ENCODE measurements around the gene NLRC5. TPM values are rescaled to one million over a fixed set of nuclear protein-coding genes. Genes with fewer than 3 reads are reported as not detected.

NLRC5 gene
- total and polyA plus RNA-seq, 9 of the 15 experiments (the other 6 are each of a cell fraction or from before 2014, with no cell fraction given) = 0.59 to 0.71 TPM; not detected in 7

DNA sequence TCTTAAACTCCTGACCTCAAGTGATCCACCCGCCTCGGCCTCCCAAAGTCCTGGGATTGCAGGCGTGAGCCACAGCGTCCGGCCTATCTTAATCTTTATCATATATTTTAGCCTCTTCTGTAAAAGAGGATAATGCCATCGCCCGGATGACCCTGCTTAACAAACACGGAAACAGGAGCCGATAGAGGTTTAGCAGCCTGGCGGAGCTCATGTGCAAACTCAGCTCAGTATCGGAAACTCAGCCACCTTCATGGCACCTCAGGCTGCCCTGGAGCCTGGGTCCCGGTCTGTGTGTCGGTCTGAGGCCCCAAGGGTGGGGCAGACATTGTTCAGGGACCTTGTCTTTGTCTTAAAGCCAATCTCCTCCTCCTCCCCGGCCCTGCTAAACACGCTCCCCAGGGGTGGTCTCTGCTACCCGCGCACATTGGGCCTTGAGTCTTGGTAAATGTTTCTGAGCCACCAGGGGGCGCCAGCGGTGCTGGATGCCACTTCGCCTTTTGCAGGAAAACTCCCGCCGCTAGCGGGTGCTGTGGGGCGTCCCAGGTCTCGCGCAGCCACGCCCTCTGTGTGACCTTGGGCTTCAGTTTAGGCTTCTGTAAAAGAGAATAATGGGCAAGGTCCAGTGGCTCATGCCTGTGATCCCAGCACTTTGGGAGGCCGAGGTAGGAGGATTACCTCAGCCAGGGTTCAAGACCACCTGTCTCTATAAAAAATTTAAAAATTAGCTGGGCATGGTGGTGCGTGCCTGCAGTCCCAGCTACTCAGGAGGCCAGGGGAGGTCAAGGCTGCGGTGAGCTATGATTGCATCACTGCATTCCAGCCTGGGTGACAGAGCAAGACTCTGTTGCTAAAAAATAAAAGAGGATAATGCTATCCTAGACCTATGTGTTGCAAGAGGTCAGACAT lies 24.9 kb upstream of the NLRC5 start (continued):
- no peak for TF ChIP-seq ATF1 (CRISPR knock-in tag; IDR thresholded peaks at IDR 0.05)
- TF ChIP-seq ATF1 (tag; IDR thresholded peaks at IDR 0.05) = peak; percentile 40; the same call in 1 of the 2 replicates
- TF ChIP-seq NCOA6 (IDR thresholded peaks at IDR 0.05) = no peak; the same call in 1 of the 2 replicates
- no peak for TF ChIP-seq HNRNPLL (IDR thresholded peaks at IDR 0.05; ENCODE audit: low read depth, low read length, poor library complexity, severe bottlenecking)
- TF ChIP-seq MED1 (CRISPR knock-in tag; IDR thresholded peaks at IDR 0.05; ENCODE audit: borderline replicate concordance) = no peak
- TF ChIP-seq HIVEP1 (CRISPR knock-in tag; IDR thresholded peaks at IDR 0.05) = no peak
- TF ChIP-seq RBFOX2 (IDR thresholded peaks at IDR 0.05; ENCODE audit: low read depth, low read length) = no peak
- TF ChIP-seq ZKSCAN1 (IDR thresholded peaks at IDR 0.05; ENCODE audit: low read depth, low read length) = 0 out of 2 replicates have a peak, but pooled peaks have one; percentile 34
- TF ChIP-seq MAFK (IDR thresholded peaks at IDR 0.05; ENCODE audit: low read length) = no peak
- no peak for TF ChIP-seq ZNF175 (CRISPR knock-in tag; IDR thresholded peaks at IDR 0.05; ENCODE audit: low read depth)
- no peak for TF ChIP-seq OTX1 (CRISPR knock-in tag; IDR thresholded peaks at IDR 0.05)
- no peak for TF ChIP-seq KDM4B (IDR thresholded peaks at IDR 0.05; ENCODE audit: borderline replicate concordance in 2 of 2, low read depth in 1 of 2)
- TF ChIP-seq SRSF1 (IDR thresholded peaks at IDR 0.05; ENCODE audit: low read depth, low read length) = no peak
- no peak for TF ChIP-seq PRPF4 (IDR thresholded peaks at IDR 0.05; ENCODE audit: insufficient read depth, low read depth, low read length, poor library complexity, severe bottlenecking)
- no peak for TF ChIP-seq NEUROD1 (IDR thresholded peaks at IDR 0.05; ENCODE audit: borderline replicate concordance, low read depth, low read length, partially characterized antibody)
- TF ChIP-seq KAT8 (IDR thresholded peaks at IDR 0.05; ENCODE audit: low read depth) = no peak
- TF ChIP-seq, protein P1, sequence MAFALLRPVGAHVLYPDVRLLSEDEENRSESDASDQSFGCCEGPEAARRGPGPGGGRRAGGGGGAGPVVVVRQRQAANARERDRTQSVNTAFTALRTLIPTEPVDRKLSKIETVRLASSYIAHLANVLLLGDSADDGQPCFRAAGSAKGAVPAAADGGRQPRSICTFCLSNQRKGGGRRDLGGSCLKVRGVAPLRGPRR (CRISPR knock-in tag; IDR thresholded peaks at IDR 0.05) = no peak
- peak; percentile 22; the same call in 1 of the 2 replicates for TF ChIP-seq NCOR1 (IDR thresholded peaks at IDR 0.05)
- no peak for TF ChIP-seq POLR2G (IDR thresholded peaks at IDR 0.05; ENCODE audit: low read depth, low read length)
- TF ChIP-seq, protein P2, sequence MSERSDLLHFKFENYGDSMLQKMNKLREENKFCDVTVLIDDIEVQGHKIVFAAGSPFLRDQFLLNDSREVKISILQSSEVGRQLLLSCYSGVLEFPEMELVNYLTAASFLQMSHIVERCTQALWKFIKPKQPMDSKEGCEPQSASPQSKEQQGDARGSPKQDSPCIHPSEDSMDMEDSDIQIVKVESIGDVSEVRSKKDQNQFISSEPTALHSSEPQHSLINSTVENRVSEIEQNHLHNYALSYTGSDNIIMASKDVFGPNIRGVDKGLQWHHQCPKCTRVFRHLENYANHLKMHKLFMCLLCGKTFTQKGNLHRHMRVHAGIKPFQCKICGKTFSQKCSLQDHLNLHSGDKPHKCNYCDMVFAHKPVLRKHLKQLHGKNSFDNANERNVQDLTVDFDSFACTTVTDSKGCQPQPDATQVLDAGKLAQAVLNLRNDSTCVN (CRISPR knock-in tag; IDR thresholded peaks at IDR 0.05) = no peak
- TF ChIP-seq MAFF (IDR thresholded peaks at IDR 0.05; ENCODE audit: low read length) = no peak
- no peak for TF ChIP-seq NFRKB (IDR thresholded peaks at IDR 0.05; ENCODE audit: low read depth)
- TF ChIP-seq RBBP5 (IDR thresholded peaks at IDR 0.05; ENCODE audit: borderline replicate concordance, insufficient read depth, low read length, poor library complexity, severe bottlenecking) = no peak
- TF ChIP-seq RBM15 (IDR thresholded peaks at IDR 0.05; ENCODE audit: insufficient read depth, low read length) = no peak
- TF ChIP-seq FOXA1 (IDR thresholded peaks at IDR 0.05; ENCODE audit: borderline replicate concordance) = no peak
- no peak for TF ChIP-seq RFX5 (IDR thresholded peaks at IDR 0.05; ENCODE audit: low read depth, low read length)
- no peak for TF ChIP-seq HDAC1 (IDR thresholded peaks at IDR 0.05)
- TF ChIP-seq ZSCAN32 (CRISPR knock-in tag; IDR thresholded peaks at IDR 0.05) = no peak
- TF ChIP-seq ZNF311 (CRISPR knock-in tag; IDR thresholded peaks at IDR 0.05) = no peak
